Measurements from ENCODE around the gene ANXA11. TPM values are rescaled to one million over a fixed set of nuclear protein-coding genes. Genes with fewer than 3 reads are reported as not detected.

ANXA11 gene
- total and polyA plus RNA-seq, 9 of the 15 experiments (the other 6 are each of a cell fraction or from before 2014, with no cell fraction given): 43.6 to 212 (median 109) TPM

DNA sequence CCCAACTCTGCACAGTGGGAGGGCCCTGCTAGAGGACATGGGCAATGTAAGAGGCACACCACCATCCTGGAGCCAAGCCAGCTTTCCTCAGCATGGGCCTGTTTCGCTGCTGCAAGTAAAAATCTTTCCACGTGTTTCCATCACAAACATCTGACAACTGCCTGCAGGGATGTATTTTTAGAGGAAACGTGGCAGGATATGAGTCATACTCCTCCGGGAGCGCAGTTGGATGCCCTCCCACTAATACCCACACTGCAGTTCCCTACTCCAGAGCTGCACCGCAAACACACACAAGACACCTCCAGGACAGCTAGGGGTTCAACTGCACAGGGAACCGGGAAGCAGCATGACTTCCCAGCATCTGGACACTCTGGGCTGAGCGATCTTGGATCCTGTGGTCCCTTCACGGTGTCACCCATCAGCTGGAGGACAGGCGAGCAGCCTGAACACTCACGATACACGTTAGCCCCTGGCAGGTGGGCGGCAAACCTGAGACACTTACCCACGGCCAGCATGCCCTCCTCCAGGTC lies 46.7 kb downstream of the ANXA11 start (continued):
- TF ChIP-seq, protein P1, sequence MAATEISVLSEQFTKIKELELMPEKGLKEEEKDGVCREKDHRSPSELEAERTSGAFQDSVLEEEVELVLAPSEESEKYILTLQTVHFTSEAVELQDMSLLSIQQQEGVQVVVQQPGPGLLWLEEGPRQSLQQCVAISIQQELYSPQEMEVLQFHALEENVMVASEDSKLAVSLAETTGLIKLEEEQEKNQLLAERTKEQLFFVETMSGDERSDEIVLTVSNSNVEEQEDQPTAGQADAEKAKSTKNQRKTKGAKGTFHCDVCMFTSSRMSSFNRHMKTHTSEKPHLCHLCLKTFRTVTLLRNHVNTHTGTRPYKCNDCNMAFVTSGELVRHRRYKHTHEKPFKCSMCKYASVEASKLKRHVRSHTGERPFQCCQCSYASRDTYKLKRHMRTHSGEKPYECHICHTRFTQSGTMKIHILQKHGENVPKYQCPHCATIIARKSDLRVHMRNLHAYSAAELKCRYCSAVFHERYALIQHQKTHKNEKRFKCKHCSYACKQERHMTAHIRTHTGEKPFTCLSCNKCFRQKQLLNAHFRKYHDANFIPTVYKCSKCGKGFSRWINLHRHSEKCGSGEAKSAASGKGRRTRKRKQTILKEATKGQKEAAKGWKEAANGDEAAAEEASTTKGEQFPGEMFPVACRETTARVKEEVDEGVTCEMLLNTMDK (IDR thresholded peaks at IDR 0.05; ENCODE audit: borderline replicate concordance, insufficient read depth, low read depth, low read length, poor library complexity, severe bottlenecking): no peak
- no peak for TF ChIP-seq CREB1 (IDR thresholded peaks at IDR 0.05)
- no peak for TF ChIP-seq CREB1 (CRISPR knock-in tag; IDR thresholded peaks at IDR 0.05)
- no peak for TF ChIP-seq ILK (tag; IDR thresholded peaks at IDR 0.05; ENCODE audit: borderline replicate concordance, low read depth)
- TF ChIP-seq ZEB2 (IDR thresholded peaks at IDR 0.05): 0 out of 2 replicates have a peak, but pooled peaks have one; percentile 35
- no peak for TF ChIP-seq ZNF707 (CRISPR knock-in tag; conservative IDR thresholded peaks at IDR 0.05)
- TF ChIP-seq RBFOX2 (IDR thresholded peaks at IDR 0.05; ENCODE audit: low read depth, low read length): 0 out of 2 replicates have a peak, but pooled peaks have one; percentile 41
- TF ChIP-seq NR2C2 (CRISPR knock-in tag; IDR thresholded peaks at IDR 0.05): no peak
- TF ChIP-seq NR2C2 (tag; IDR thresholded peaks at IDR 0.05): peak; percentile 32; the same call in 1 of the 2 replicates

DNA sequence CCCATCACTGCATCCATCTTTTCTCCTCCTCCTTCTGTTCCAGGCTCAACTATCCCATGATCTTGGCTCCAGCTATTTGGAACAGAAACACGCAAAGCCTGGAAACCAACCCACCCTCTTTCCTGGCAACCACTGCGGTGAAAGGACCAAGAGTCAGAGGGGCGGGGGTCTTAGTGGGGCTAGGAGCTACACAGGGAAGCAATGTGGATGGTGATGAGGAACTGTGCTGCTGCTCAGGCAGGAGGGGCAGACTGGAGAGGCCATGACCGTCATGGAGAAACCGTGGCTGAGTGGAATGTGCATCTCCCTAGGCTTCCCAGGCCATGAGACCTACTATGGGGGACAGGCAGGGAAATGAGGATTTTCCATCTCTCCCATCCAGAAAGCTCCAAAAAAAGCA lies 47.2 kb downstream of the ANXA11 start:
- Histone ChIP-seq H3K79me2 (ENCODE audit: control insufficient read depth, insufficient read depth, low read length) (no peaks in the 10 kb centered on the region), H3K9ac (ENCODE audit: insufficient read depth in 1 of 2, low read depth in 2 of 2, low read length in 2 of 2) (no peak overlapping the region; a peak in 1 of 4 replicates), H3K36me3 (ENCODE audit: control insufficient read depth, insufficient read depth, low read length) (peaks cover 96% of the 10 kb centered on the region), H3K27ac (ENCODE audit: extremely low read depth, low read depth, low read length) (peak overlapping the region; percentile 76; the same call in 2 of the 3 replicates), H3K4me2 (ENCODE audit: insufficient read depth, low read length) (no peak overlapping the region), H2AFZ (ENCODE audit: low read depth, low read length) (no peak overlapping the region), H3K4me3 (no peak overlapping the region), H3K9me3 (replicated peaks; ENCODE audit: control insufficient read depth, insufficient read depth, low read depth, low read length) (no peaks in the 10 kb centered on the region), H3K4me1 (replicated peaks in 1 of 2; ENCODE audit: control insufficient read depth in 2 of 2, insufficient read depth in 2 of 2, low read length in 2 of 2) (peaks cover 20 to 22% of the 10 kb centered on the region in 2 experiments), H3K27me3 (ENCODE audit: control insufficient read depth in 2 of 2, insufficient read depth in 2 of 2, low read length in 2 of 2) (no peaks in the 10 kb centered on the region), H3K9me1 (ENCODE audit: control insufficient read depth, insufficient read depth, low read length) (no peaks in the 10 kb centered on the region), H4K20me1 (replicated peaks; ENCODE audit: control insufficient read depth, insufficient read depth, low read length) (no peaks in the 10 kb centered on the region)
- 86% methylated on average over 5 of the region's 5 CpGs for WGBS (ENCODE audit: insufficient coverage, low coverage, missing lambda C conversion rate)
- no peak for FAIRE-seq
- DNase-seq (ENCODE audit: extremely low read depth in 1 of 4, low spot score in 3 of 4): no peak
- POLR2A ChIA-PET: interaction anchor here (1.1 to 1.4 kb wide), 3 partner anchors 10 to 20 kb away, joined by 3 to 5 read pairs (median 4); no protein-coding TSS in a partner anchor
- intact Hi-C loops (cut with micrococcal nuclease) (no loop called here), in situ Hi-C loops (cut with MboI) (no loop called here)
- CTCF ChIA-PET (ENCODE audit: low intra/inter-chr PET ratio): no interaction called here
- no TSS peak for BruUV-seq (replicated peaks)
- ATAC-seq: no peak
- TF ChIP-seq, protein P2, sequence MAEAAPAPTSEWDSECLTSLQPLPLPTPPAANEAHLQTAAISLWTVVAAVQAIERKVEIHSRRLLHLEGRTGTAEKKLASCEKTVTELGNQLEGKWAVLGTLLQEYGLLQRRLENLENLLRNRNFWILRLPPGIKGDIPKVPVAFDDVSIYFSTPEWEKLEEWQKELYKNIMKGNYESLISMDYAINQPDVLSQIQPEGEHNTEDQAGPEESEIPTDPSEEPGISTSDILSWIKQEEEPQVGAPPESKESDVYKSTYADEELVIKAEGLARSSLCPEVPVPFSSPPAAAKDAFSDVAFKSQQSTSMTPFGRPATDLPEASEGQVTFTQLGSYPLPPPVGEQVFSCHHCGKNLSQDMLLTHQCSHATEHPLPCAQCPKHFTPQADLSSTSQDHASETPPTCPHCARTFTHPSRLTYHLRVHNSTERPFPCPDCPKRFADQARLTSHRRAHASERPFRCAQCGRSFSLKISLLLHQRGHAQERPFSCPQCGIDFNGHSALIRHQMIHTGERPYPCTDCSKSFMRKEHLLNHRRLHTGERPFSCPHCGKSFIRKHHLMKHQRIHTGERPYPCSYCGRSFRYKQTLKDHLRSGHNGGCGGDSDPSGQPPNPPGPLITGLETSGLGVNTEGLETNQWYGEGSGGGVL (CRISPR knock-in tag; IDR thresholded peaks at IDR 0.05): no peak
- TF ChIP-seq ZNF778 (CRISPR knock-in tag; IDR thresholded peaks at IDR 0.05): no peak
- no peak for TF ChIP-seq HNRNPH1 (optimal IDR thresholded peaks at IDR 0.05; ENCODE audit: low read depth, low read length)
- no peak for TF ChIP-seq MAFG (tag; conservative IDR thresholded peaks at IDR 0.05)
- TF ChIP-seq, protein P3, sequence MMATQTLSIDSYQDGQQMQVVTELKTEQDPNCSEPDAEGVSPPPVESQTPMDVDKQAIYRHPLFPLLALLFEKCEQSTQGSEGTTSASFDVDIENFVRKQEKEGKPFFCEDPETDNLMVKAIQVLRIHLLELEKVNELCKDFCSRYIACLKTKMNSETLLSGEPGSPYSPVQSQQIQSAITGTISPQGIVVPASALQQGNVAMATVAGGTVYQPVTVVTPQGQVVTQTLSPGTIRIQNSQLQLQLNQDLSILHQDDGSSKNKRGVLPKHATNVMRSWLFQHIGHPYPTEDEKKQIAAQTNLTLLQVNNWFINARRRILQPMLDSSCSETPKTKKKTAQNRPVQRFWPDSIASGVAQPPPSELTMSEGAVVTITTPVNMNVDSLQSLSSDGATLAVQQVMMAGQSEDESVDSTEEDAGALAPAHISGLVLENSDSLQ (IDR thresholded peaks at IDR 0.05): no peak
- no peak for TF ChIP-seq ZNF133 (CRISPR knock-in tag; IDR thresholded peaks at IDR 0.05)
- no peak for TF ChIP-seq NCOR1 (IDR thresholded peaks at IDR 0.05)
- no peak for TF ChIP-seq KAT7 (CRISPR knock-in tag; IDR thresholded peaks at IDR 0.05; ENCODE audit: borderline replicate concordance)
- TF ChIP-seq RNF2 (IDR thresholded peaks at IDR 0.05): no peak

Data from K562 (cell line).